ENCODE data around the gene HIF3A. TPM values are rescaled to one million over a fixed set of nuclear protein-coding genes. Genes with fewer than 3 reads are reported as not detected.
A peak's percentile ranks its signal among the peaks of the same experiment; 100 is the strongest.

The HIF3A gene
- total and polyA plus RNA-seq, 8 donors: 17.6 to 235 (median 102) TPM

DNA sequence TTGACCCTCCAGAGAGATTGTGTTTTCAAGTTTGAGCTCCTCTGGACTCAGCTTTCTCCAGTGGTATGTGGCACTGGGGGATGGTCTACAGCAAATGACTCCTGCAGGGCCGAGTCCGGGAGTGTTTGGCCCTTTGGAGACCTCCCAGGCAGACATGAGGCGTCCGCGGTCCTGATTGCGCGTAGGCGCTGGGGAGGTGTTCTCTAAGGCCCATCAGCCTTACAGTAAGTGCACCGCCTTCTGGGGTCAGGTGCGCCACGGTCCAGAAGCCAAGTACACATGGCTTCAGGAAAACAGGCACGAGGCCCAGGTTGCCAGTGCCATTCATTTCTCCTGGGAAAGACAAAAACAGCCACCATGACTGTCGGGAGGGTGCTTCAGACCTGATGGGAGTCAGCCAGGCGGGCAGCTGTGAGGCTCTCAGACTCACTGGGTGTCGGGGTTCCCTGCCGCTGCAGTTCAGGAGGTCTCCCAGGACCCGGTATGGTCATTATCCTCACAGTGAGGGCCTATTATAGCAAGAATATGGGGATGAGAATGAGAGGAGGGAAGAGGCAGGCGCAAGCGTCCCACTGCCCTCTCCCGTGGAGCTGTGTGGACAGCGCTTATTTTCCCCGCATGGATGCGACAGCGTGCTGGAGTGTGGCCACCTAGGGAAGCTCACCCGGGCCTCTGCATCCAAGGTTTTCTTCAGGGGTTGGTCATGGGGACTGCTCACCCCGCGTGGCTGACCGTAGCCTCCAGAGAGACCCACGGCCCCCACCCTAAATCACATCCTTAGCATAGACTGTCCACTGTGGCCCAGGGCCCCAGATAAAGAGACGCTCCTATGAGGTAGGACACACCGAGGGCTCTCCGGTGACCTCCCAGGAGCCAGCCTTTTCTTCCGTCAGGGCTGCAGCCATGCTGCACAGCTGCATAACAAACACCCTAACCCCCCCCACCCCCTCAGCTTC, 94.7 kb downstream of the HIF3A start:
- Histone ChIP-seq H3K4me1 (peaks cover 7 to 25% (median 12%) of the 10 kb centered on the region in 4 donors), H3K27me3 (no peaks in the 10 kb centered on the region), H3K9me3 (no peaks in the 10 kb centered on the region), H3K36me3 (peaks cover 46 to 72% (median 66%) of the 10 kb centered on the region in 4 donors), H3K27ac (peak overlapping the region in 1 of 5 donors; percentile 25), H3K4me3 (no peak overlapping the region)
- TF ChIP-seq EP300 (IDR thresholded peaks at IDR 0.05) (no peak), POLR2A (IDR thresholded peaks at IDR 0.05) (no peak), POLR2AphosphoS5 (IDR thresholded peaks at IDR 0.05) (no peak)
- TF ChIP-seq, protein P1, sequence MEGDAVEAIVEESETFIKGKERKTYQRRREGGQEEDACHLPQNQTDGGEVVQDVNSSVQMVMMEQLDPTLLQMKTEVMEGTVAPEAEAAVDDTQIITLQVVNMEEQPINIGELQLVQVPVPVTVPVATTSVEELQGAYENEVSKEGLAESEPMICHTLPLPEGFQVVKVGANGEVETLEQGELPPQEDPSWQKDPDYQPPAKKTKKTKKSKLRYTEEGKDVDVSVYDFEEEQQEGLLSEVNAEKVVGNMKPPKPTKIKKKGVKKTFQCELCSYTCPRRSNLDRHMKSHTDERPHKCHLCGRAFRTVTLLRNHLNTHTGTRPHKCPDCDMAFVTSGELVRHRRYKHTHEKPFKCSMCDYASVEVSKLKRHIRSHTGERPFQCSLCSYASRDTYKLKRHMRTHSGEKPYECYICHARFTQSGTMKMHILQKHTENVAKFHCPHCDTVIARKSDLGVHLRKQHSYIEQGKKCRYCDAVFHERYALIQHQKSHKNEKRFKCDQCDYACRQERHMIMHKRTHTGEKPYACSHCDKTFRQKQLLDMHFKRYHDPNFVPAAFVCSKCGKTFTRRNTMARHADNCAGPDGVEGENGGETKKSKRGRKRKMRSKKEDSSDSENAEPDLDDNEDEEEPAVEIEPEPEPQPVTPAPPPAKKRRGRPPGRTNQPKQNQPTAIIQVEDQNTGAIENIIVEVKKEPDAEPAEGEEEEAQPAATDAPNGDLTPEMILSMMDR (IDR thresholded peaks at IDR 0.05): no peak
- intact Hi-C loops (cut with DNase I; ENCODE audit: low total_unique reads): loop anchor here (5.0 kb wide), 1 partner anchor 96 kb away; no protein-coding TSS in a partner anchor
- DNase-seq: no peak
- 88 to 91% (median 90%) methylated on average over 30 to 33 of the region's 33 CpGs for WGBS, 5 donors

DNA sequence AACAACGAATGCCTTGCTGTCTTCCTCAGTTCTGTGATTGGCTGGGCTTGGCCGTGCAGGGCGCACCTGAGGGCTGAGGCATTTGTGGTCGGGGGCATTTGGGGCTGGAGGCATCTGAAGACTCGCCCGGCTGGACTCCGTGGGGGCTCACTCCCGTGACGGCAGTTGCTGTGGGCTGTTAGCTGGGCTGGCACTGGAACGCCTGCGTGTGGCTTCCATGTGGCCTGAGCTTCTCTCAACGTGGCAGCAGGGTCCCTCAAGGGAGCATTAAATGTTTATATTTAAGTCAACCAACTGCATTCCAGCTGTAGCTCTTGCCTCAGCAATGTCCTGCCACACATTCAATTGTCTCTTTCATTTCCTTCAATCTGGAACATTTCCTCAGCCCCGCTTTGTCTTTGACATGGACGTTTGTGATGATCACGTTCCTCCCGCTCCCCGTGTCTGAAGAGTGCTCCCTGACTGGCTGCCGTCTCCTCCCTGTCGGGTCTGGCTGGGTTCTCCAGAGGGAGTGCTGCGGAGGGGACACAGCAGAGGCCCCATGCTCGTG, 95.5 kb downstream of the HIF3A start:
- Histone ChIP-seq H3K27ac (peak overlapping the region in 2 of 5 donors; percentile 11 to 25), H3K36me3 (peaks cover 40 to 64% (median 59%) of the 10 kb centered on the region in 4 donors)
- peak in 1 of 2 donors; percentile 64 for DNase-seq

DNA sequence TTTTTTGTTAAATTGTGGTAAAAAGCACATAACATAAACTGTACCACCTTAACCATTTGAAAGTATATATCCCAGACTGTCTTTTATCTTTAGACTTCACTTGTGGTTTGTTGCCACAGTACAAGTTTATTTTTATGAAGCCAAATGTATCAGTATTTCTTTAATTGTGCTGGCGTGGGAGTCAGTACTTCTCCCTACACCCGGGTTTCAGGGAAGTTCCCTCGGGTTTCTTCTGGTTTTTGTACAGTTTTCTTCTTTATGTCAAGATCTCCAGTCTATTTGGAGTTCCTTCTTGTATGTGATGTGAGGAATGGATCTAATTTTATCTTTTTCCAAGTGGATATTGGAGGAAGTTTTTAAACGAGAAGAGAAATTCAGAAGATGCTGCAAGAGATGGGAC, 96.0 kb downstream of the HIF3A start:
- TF ChIP-seq EP300 (IDR thresholded peaks at IDR 0.05) (no peak), POLR2AphosphoS5 (IDR thresholded peaks at IDR 0.05) (no peak), POLR2A (IDR thresholded peaks at IDR 0.05) (no peak)
- TF ChIP-seq, protein P1 (IDR thresholded peaks at IDR 0.05): no peak
- Histone ChIP-seq H3K4me1 (peaks cover 7 to 25% (median 12%) of the 10 kb centered on the region in 4 donors), H3K36me3 (peaks cover 35 to 59% (median 54%) of the 10 kb centered on the region in 4 donors), H3K27me3 (peaks cover 0 to 2% (median 0%) of the 10 kb centered on the region in 3 donors), H3K9me3 (no peaks in the 10 kb centered on the region), H3K4me3 (no peak overlapping the region), H3K27ac (peak overlapping the region in 1 of 5 donors; percentile 11)
- no peak for DNase-seq
- WGBS, 5 donors: 33 to 51% (median 41%) methylated on average over 4 of the region's 4 CpGs
- intact Hi-C loops (cut with DNase I; ENCODE audit: low total_unique reads): loop anchor here (5.0 kb wide), 1 partner anchor 94 kb away; no protein-coding TSS in a partner anchor

More for the DNA sequence above, 95.5 kb downstream of the HIF3A start:
- WGBS, 5 donors: 46 to 68% (median 62%) methylated on average over 21 of the region's 21 CpGs
- intact Hi-C loops (cut with DNase I; ENCODE audit: low total_unique reads): loop anchor here (5.0 kb wide), 1 partner anchor 95 kb away; no protein-coding TSS in a partner anchor
- H3K27me3 ChIP-seq: no peaks in the 10 kb centered on the region
- H3K9me3 ChIP-seq: no peaks in the 10 kb centered on the region
- peaks cover 7 to 25% (median 12%) of the 10 kb centered on the region in 4 donors for H3K4me1 ChIP-seq
- TF ChIP-seq, protein P1 (IDR thresholded peaks at IDR 0.05): no peak
- no peak for TF ChIP-seq POLR2AphosphoS5 (IDR thresholded peaks at IDR 0.05)
- no peak for TF ChIP-seq EP300 (IDR thresholded peaks at IDR 0.05)
- TF ChIP-seq POLR2A (IDR thresholded peaks at IDR 0.05): no peak
- no peak overlapping the region for H3K4me3 ChIP-seq

Small RNAs within 50 kb of the gene (small RNA-seq; reads per million reads assigned to genes)
- 0 reads per million in 4 donors for gene RNU6-924P

Other genes with a start within 250 kb of the HIF3A start
- not detected for gene IGFL3, start 172.4 kb upstream of the HIF3A start, total RNA-seq
- gene IGFL3, start 172.4 kb upstream of the HIF3A start, polyA plus RNA-seq: not detected
- not detected for gene IGFL2, start 148.8 kb upstream of the HIF3A start, total RNA-seq
- under 1 TPM in 1 of 3 donors, not detected in 2; 0.45 TPM for gene IGFL2, start 148.8 kb upstream of the HIF3A start, polyA plus RNA-seq
- not detected for gene IGFL1, start 67.3 kb upstream of the HIF3A start, total RNA-seq
- under 1 TPM in 2 of 3 donors, not detected in 1; 0.50 to 0.88 TPM for gene IGFL1, start 67.3 kb upstream of the HIF3A start, polyA plus RNA-seq
- gene PPP5C, start 50.0 kb downstream of the HIF3A start, total RNA-seq: 100 to 1,000 TPM in 1 of 5 donors, 10 to 100 TPM in 4; 54.5 to 124 (median 82.0) TPM
- gene PPP5C, start 50.0 kb downstream of the HIF3A start, polyA plus RNA-seq: 10 to 100 TPM; 29.6 to 39.3 (median 35.4) TPM
- 10 to 100 TPM in 1 of 5 donors, under 1 TPM in 2, not detected in 2; 0.29 to 22.9 (median 0.89) TPM for gene CCDC8, start 116.5 kb downstream of the HIF3A start, total RNA-seq
- gene CCDC8, start 116.5 kb downstream of the HIF3A start, polyA plus RNA-seq: 1 to 10 TPM; 1.4 to 4.4 (median 3.8) TPM
- under 1 TPM in 1 of 5 donors, not detected in 4; 0.18 TPM for gene PNMA8C, start 131.9 kb downstream of the HIF3A start, total RNA-seq
- gene PNMA8C, start 131.9 kb downstream of the HIF3A start, polyA plus RNA-seq: under 1 TPM in 1 of 3 donors, not detected in 2; 0.05 TPM
- gene PNMA8A, start 174.5 kb downstream of the HIF3A start, total RNA-seq: 1 to 10 TPM in 2 of 5 donors, under 1 TPM in 1, not detected in 2; 0.43 to 4.8 (median 3.1) TPM
- 1 to 10 TPM; 1.1 to 1.5 (median 1.3) TPM for gene PNMA8A, start 174.5 kb downstream of the HIF3A start, polyA plus RNA-seq
- gene PNMA8B, start 198.8 kb downstream of the HIF3A start, total RNA-seq: 1 to 10 TPM in 2 of 5 donors, under 1 TPM in 2, not detected in 1; under 0.01 to 4.1 (median 0.72) TPM
- gene PNMA8B, start 198.8 kb downstream of the HIF3A start, polyA plus RNA-seq: 1 to 10 TPM in 1 of 3 donors, under 1 TPM in 2; 0.40 to 1.1 (median 0.76) TPM

All from stomach (tissue), 9 donors.